Aorta (tissue), 5 donors: ENCODE measurements around the gene GPR108. TPM values are rescaled to one million over a fixed set of nuclear protein-coding genes. Genes with fewer than 3 reads are reported as not detected.
A peak's percentile ranks its signal among the peaks of the same experiment; 100 is the strongest.
"Not testable (repeated sequence)": the region's sequence is repeated elsewhere in the genome, so short reads cannot be mapped to it uniquely, and the experiment has no call there.

Experiments
- ATAC-seq: fragments of 200-7000 bp; cut with Tn5 transposase; one replicate; pipeline ENCODE4 v1.9.1; 2022; ENCODE audit warnings: moderate library complexity; ENCODE audit not compliant: low FRiP score
- DNase-seq, 2 donors: peaks; one replicate each; pipeline ENCODE4 v3.0.0-alpha.2; 2020
- H3K27ac ChIP-seq, 2 donors: one replicate each; pipeline ENCODE4 v1.5.1; 2013; ENCODE audit warnings: low read length in 2 of 2, mild to moderate bottlenecking in 2 of 2, moderate library complexity in 2 of 2, control low read depth in 1 of 2, inconsistent platforms in 1 of 2, low read depth in 1 of 2
- H3K27me3 ChIP-seq, 2 donors: one replicate each; pipeline ENCODE4 v1.6.1; 2013; ENCODE audit warnings: control low read depth in 1 of 2, low read length in 1 of 2, mild to moderate bottlenecking in 1 of 2, moderate library complexity in 1 of 2; ENCODE audit not compliant: insufficient read depth in 2 of 2, control insufficient read depth in 1 of 2
- H3K36me3 ChIP-seq, 2 donors: one replicate each; pipeline ENCODE4 v1.6.1; 2013; ENCODE audit warnings: control low read depth in 1 of 2, low read length in 1 of 2, mild to moderate bottlenecking in 1 of 2; ENCODE audit not compliant: insufficient read depth in 2 of 2, control insufficient read depth in 1 of 2
- H3K4me1 ChIP-seq, 2 donors: one replicate each; pipeline ENCODE4 v1.6.1; 2013; ENCODE audit warnings: low read length in 2 of 2, control low read depth in 1 of 2, mild to moderate bottlenecking in 1 of 2, moderate library complexity in 1 of 2; ENCODE audit not compliant: insufficient read depth in 2 of 2, control insufficient read depth in 1 of 2
- H3K4me3 ChIP-seq, 2 donors: one replicate each; pipeline ENCODE4 v1.5.1; 2013; ENCODE audit warnings: low read length in 2 of 2, control low read depth in 1 of 2, mild to moderate bottlenecking in 1 of 2
- H3K9me3 ChIP-seq: one replicate; pipeline ENCODE4 v1.6.1; 2013; ENCODE audit warnings: mild to moderate bottlenecking, low read length; ENCODE audit not compliant: control insufficient read depth
- WGBS, 2 donors: extraction: QIAGEN DNeasy Blood & Tissue Kit; methylation state at CpG; one replicate each; pipeline ENCODE4 v1.1.7; 2013; 5-methylcytosine and 5-hydroxymethylcytosine counted together
- intact Hi-C, 2 donors: fragments of 100-400 bp; cut with DNase I; formaldehyde crosslinking; loops; one replicate each; pipeline versions ENCODE4 v1.14.2 to v1.15.0; 2022
- polyA plus RNA-seq, 2 donors: library from polyadenylated mRNA; stranded (reverse); fragments of 200-250 nt; gene quantifications; one replicate each; pipeline ENCODE4 v1.2.3, GENCODE V29; 2013
- total RNA-seq, 2 donors: library from RNA; stranded (reverse); fragmentation: NEBNext Ultra II Directional; extraction: Animal tissue kit (Norgen Biotek cat#: 25700); gene quantifications; one replicate each; pipeline ENCODE4 v1.2.1, GENCODE V29; 2021
- donor health status: healthy with polysubstance abuse.
- donor health status: Bipolar disorder and iron deficiency.
- donor health status: DM: no; HTN: no; CAD: no.
- donor health status: DM: no; HTN: no; CAD: no.
- donor health status: DM: yes; HTN: yes; CAD: no.

Gene GPR108
- total and polyA plus RNA-seq, 4 donors, result 33.1 to 117 (median 59.7) TPM

DNA sequence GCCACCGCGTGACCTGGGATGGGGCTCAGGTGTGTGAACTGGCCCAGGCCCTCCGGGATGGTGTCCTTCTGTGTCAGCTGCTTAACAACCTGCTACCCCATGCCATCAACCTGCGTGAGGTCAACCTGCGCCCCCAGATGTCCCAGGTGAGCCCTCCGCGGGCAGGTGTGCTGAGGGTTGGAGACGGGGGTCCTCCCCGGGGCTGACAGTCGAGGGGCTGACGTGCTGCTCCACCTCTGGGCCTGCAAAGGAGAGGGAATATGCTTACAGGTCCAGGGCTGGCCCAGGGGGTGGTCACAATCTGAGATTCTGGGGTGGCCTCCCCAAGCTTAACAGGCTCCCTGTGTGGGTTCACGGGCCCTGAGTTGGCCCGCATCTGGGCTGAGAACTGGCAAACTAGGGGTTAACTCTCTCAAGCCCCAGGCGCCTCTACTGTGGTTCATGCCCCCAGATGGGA is 35.5 kb upstream of the GPR108 start:
- no peaks in the 10 kb centered on the region for H3K36me3 ChIP-seq
- no peaks in the 10 kb centered on the region for H3K9me3 ChIP-seq
- H3K4me1 ChIP-seq, result no peaks in the 10 kb centered on the region
- no peak overlapping the region for H3K27ac ChIP-seq
- no peaks in the 10 kb centered on the region for H3K27me3 ChIP-seq
- DNase-seq (no peak), ATAC-seq (peak; percentile 9)
- 68 to 73% methylated on average over 11 to 14 of the region's 14 CpGs for WGBS, 2 donors
- intact Hi-C loops, result no loop called here
- no peak overlapping the region for H3K4me3 ChIP-seq

- peak; percentile 79 to 86 for DNase-seq
- intact Hi-C loops, result no loop called here
- peak; percentile 45 for ATAC-seq
- Histone ChIP-seq H3K27me3 (no peaks in the 10 kb centered on the region), H3K4me1 (no peaks in the 10 kb centered on the region), H3K9me3 (no peaks in the 10 kb centered on the region), H3K36me3 (no peaks in the 10 kb centered on the region), H3K4me3 (no peak within 1 kb of the TSS), H3K27ac (no peak within 1 kb of the TSS)
- 59 to 60% methylated on average over 19 to 25 of the region's 25 CpGs for WGBS, 2 donors
Measured at GRCh38 chr19:6772028-6772865, 34.9 kb upstream of the GPR108 start, which contains the start of gene VAV1. TSS of gene VAV1 (plus strand) at chr19:6772708. CDS start at chr19:6772808, 100 bp downstream.

DNA sequence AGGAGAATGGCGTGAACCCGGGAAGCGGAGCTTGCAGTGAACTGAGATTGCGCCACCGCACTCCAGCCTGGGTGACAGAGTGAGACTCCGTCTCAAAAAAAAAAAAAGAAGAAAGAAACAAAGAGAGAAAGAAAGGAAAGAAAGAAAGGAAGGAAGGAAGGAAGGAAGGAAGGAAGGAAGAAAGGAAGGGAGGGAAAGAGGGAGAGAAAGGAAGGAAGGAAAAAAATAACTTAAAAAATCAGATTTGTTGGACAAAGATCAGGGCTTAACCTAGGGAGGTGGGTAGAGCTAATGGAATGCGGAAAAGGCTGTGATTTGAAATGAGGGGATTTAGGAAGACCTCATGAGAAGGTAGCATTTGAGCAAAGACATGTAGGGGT is 34.3 kb upstream of the GPR108 start:
- ATAC-seq, H3K9me3 ChIP-seq, H3K4me3 ChIP-seq, H3K4me1 ChIP-seq, H3K27ac ChIP-seq, H3K27me3 ChIP-seq, intact Hi-C loops, H3K36me3 ChIP-seq, DNase-seq: not testable (repeated sequence)
- WGBS, 2 donors, result 87 to 93% methylated on average over 7 of the region's 7 CpGs

GRCh38 chr19:6769006-6769619 is 31.7 kb upstream of the GPR108 start:
- WGBS, 2 donors, result 59 to 60% methylated on average over 11 of the region's 11 CpGs
- ATAC-seq, result no peak
- Histone ChIP-seq H3K27ac (no peak overlapping the region), H3K27me3 (no peaks in the 10 kb centered on the region), H3K9me3 (no peaks in the 10 kb centered on the region), H3K4me1 (no peaks in the 10 kb centered on the region), H3K4me3 (no peak overlapping the region), H3K36me3 (no peaks in the 10 kb centered on the region)
- no peak for DNase-seq
- intact Hi-C loops, result no loop called here

- DNase-seq (no peak), ATAC-seq (no peak)
- Histone ChIP-seq H3K36me3 (no peaks in the 10 kb centered on the region), H3K27me3 (no peaks in the 10 kb centered on the region), H3K4me3 (no peak overlapping the region), H3K9me3 (no peaks in the 10 kb centered on the region), H3K27ac (no peak overlapping the region), H3K4me1 (no peaks in the 10 kb centered on the region)
- 60 to 74% methylated on average over 8 of the region's 8 CpGs for WGBS, 2 donors
- intact Hi-C loops, result no loop called here
Measured at GRCh38 chr19:6768236-6768785, 30.9 kb upstream of the GPR108 start.

DNA sequence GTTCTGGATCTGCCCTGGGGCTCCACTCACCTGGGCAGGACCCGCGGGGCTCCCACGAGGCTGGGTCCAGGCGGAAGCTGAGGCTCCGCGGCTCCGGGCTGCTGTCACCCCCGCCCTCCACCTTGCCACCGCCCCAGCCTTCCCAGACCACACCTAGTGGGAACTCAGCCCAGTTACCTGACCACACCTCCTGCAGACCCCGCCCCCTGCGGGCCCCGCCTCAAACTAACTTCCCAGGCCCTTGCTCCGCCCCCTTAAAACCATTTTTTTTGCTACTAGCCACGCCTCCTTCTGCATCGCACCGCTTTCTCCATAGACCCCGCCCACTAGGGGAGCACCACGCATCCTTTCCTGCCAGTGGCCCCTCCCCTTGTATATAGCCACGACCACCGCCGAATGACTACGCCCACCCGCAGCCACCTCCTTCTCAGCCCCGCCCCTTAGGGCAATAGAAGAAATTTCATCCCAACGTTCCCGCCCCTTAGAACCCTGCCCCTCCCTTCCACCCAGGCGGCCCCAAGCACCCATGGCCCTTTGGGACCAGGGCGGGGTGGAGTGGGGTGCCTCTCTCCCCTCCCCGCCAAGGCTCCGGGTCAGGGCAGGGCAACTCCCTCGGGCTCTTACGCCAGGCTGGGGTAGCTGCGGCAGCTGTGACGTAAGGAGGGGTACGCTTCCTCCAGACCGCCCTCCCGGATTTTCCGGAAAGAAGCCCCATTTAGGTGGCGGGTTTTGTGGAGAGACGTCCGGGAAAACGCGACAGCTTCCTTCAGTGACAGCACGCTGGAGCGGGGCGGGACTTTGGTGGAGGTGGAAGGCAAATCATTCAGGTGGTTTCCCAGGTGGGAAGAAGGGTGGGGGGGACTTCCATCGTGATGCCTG is 30.2 kb upstream of the GPR108 start, which contains the start of gene SH2D3A:
Gene SH2D3A, minus strand, starts transcription at position 79 of the 879 bp plus-strand sequence. CDS start 3,687 bp downstream, outside the sequence.
- Histone ChIP-seq H3K27me3 (no peaks in the 10 kb centered on the region), H3K9me3 (no peaks in the 10 kb centered on the region), H3K27ac (no peak within 1 kb of the TSS), H3K4me3 (no peak within 1 kb of the TSS), H3K4me1 (no peaks in the 10 kb centered on the region), H3K36me3 (no peaks in the 10 kb centered on the region)
- intact Hi-C loops, result no loop called here
- DNase-seq (peak; percentile 77 to 86), ATAC-seq (peak; percentile 74)
- WGBS, 2 donors, result 3 to 4% methylated on average over 46 to 47 of the region's 47 CpGs

GRCh38 chr19:6767081-6767356 is 29.6 kb upstream of the GPR108 start:
- no peaks in the 10 kb centered on the region for H3K4me1 ChIP-seq
- no peak overlapping the region for H3K27ac ChIP-seq
- intact Hi-C loops, result no loop called here
- H3K9me3 ChIP-seq, result no peaks in the 10 kb centered on the region
- ATAC-seq (no peak), DNase-seq (no peak)
- H3K4me3 ChIP-seq, result no peak overlapping the region
- WGBS, 2 donors, result 1 to 2% methylated on average over 15 of the region's 15 CpGs
- no peaks in the 10 kb centered on the region for H3K27me3 ChIP-seq
- no peaks in the 10 kb centered on the region for H3K36me3 ChIP-seq

- Histone ChIP-seq H3K4me3 (no peak overlapping the region), H3K9me3 (no peaks in the 10 kb centered on the region), H3K36me3 (no peaks in the 10 kb centered on the region), H3K27me3 (no peaks in the 10 kb centered on the region), H3K27ac (no peak overlapping the region), H3K4me1 (no peaks in the 10 kb centered on the region)
- WGBS, 2 donors, result 22 to 27% methylated on average over 16 of the region's 16 CpGs
- ATAC-seq, result no peak
- DNase-seq, result no peak
- intact Hi-C loops, result no loop called here
Measured at GRCh38 chr19:6766357-6767080, 29.1 kb upstream of the GPR108 start.
